ENCODE data around the gene ARPC5. TPM values are rescaled to one million over a fixed set of nuclear protein-coding genes. Genes with fewer than 3 reads are reported as not detected.
A peak's percentile ranks its signal among the peaks of the same experiment; 100 is the strongest.
"Not testable (repeated sequence)": the region's sequence is repeated elsewhere in the genome, so short reads cannot be mapped to it uniquely, and the experiment has no call there.

ARPC5 gene
- total and polyA plus RNA-seq, 10 of the 15 experiments (the other 5 are each of a cell fraction or from before 2014, with no cell fraction given) = 238 to 784 (median 309) TPM

DNA sequence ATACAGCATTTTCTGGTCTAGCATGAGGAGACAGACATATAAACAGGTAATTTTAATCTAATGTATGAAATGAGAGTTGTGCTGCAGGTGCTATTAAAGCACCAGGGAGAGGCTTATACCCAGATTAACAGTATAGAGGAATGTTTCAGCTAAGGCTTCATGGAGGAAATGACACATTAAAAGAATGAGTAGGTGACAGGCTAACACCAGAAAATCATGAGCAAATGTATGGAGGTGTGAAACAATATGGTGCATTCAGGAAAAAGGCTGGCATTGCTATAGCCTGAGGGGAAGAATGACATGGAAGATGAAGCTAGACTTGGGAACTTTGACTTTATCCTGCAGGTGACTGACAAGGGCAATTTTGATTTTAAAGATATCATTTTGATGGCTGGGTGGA is 7.0 kb downstream of the ARPC5 start:
- DNase-seq (ENCODE audit: low read depth, low spot score) (no peak), FAIRE-seq (no peak), ATAC-seq (0 out of 3 replicates have a peak, but pooled peaks have one; percentile 3)
- in situ Hi-C loops (cut with MboI) (loop anchor here (10.0 kb wide), 1 partner anchor 154 kb away; the partner anchor contains the start of gene SMG7), intact Hi-C loops (cut with micrococcal nuclease; ENCODE audit: unreplicated experiment) (no loop called here)
- peaks cover 4 to 30% of the 10 kb centered on the region in 2 experiments for H3K36me3 ChIP-seq (ENCODE audit: control insufficient read depth in 2 of 2, insufficient read depth in 2 of 2, low read length in 1 of 2)
- ChIA-PET RAD21 (ENCODE audit: unreplicated experiment) (interaction anchor here (0.5 to 1.9 kb wide), 9 partner anchors 9 to 367 kb away, joined by 3 to 5 read pairs (median 3); no protein-coding TSS in a partner anchor), CTCF (interaction anchor here (0.7 to 5.8 kb wide), 9 partner anchors 9 to 287 kb away, joined by 3 to 30 read pairs (median 5); no protein-coding TSS in a partner anchor), SMC1A (ENCODE audit: uncharacterized antibody, unreplicated experiment) (interaction anchor here (0.5 to 2.2 kb wide), 14 partner anchors 9 to 288 kb away, joined by 3 to 8 read pairs (median 4); partner anchors contain the start of genes APOBEC4 and NCF2), POLR2A (interaction anchor here (1.4 to 1.5 kb wide), 2 partner anchors 24 to 49 kb away, joined by 3 to 4 read pairs; no protein-coding TSS in a partner anchor)
- no peaks in the 10 kb centered on the region for H4K20me1 ChIP-seq (ENCODE audit: control insufficient read depth, insufficient read depth)
- no peak overlapping the region for H3K4me3 ChIP-seq
- 0 out of 2 replicates have a peak, but pooled peaks have one; percentile 29 for TF ChIP-seq POLR2AphosphoS5 (IDR thresholded peaks at IDR 0.05; ENCODE audit: low read length)
- TF ChIP-seq STAT1 (conservative IDR thresholded peaks at IDR 0.05) = no peak
- no peak overlapping the region for H2AFZ ChIP-seq (ENCODE audit: control insufficient read depth, low read depth, low read length)
- no peaks in the 10 kb centered on the region for H3K9me3 ChIP-seq (replicated peaks; ENCODE audit: control insufficient read depth, insufficient read depth, low read length)
- peak overlapping the region; percentile 41 for H3K4me2 ChIP-seq (ENCODE audit: control insufficient read depth, insufficient read depth)
- no TSS peak for BruUV-seq (replicated peaks)
- H3K9ac ChIP-seq (ENCODE audit: control insufficient read depth, insufficient read depth, low read length) = no peak overlapping the region
- H3K79me2 ChIP-seq (ENCODE audit: control insufficient read depth, insufficient read depth, low read length) = peaks cover 58% of the 10 kb centered on the region
- H3K27ac ChIP-seq (ENCODE audit: control insufficient read depth, insufficient read depth) = no peak overlapping the region; the same call in 1 of the 2 replicates
- H3K4me1 ChIP-seq (ENCODE audit: control insufficient read depth, insufficient read depth, low read length) = no peaks in the 10 kb centered on the region; the same call in 1 of the 2 replicates
- no peaks in the 10 kb centered on the region for H3K27me3 ChIP-seq (replicated peaks in 1 of 2; ENCODE audit: control insufficient read depth in 2 of 2, insufficient read depth in 2 of 2, low read length in 1 of 2)

DNA sequence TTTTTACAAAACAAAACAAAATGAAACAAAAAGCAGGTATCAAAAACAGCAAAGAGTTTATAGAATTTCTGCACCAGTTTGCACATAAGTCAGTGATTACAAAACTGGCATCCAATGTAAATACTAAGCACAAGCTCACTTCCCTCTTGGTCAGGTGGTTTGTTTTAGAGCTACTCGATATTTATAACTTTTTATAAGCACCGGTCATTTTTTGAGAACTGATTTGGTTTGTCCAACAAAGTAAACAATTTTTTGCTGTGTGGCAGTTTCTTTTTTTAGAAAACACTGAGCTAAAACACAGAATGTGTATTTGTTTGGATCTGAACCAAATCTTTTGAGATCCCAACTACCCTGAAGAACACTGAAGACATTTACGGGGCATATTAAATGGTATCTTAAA is 9.3 kb downstream of the ARPC5 start:
- POLR2A ChIA-PET = interaction anchor here (0.8 to 1.3 kb wide), 3 partner anchors 9 to 344 kb away, joined by 3 to 4 read pairs (median 3); partner anchors contain the start of gene ARPC5
- H2AFZ ChIP-seq (ENCODE audit: control insufficient read depth, low read depth, low read length); H4K20me1 ChIP-seq (ENCODE audit: control insufficient read depth, insufficient read depth); H3K27ac ChIP-seq (ENCODE audit: control insufficient read depth, insufficient read depth); H3K9ac ChIP-seq (ENCODE audit: control insufficient read depth, insufficient read depth, low read length); H3K27me3 ChIP-seq (replicated peaks in 1 of 2; ENCODE audit: control insufficient read depth in 2 of 2, insufficient read depth in 2 of 2, low read length in 1 of 2); ATAC-seq; DNase-seq (ENCODE audit: low read depth, low spot score); FAIRE-seq; H3K4me3 ChIP-seq; H3K4me1 ChIP-seq (ENCODE audit: control insufficient read depth, insufficient read depth, low read length); intact Hi-C loops (cut with micrococcal nuclease; ENCODE audit: unreplicated experiment); H3K4me2 ChIP-seq (ENCODE audit: control insufficient read depth, insufficient read depth); H3K9me3 ChIP-seq (replicated peaks; ENCODE audit: control insufficient read depth, insufficient read depth, low read length): not testable (repeated sequence)
- BruUV-seq (replicated peaks) = TSS peak; percentile 40
- RAD21 ChIA-PET (ENCODE audit: unreplicated experiment) = interaction anchor here (0.9 to 2.7 kb wide), 11 partner anchors 16 to 664 kb away, joined by 3 to 15 read pairs (median 6); no protein-coding TSS in a partner anchor
- CTCF ChIA-PET = interaction anchor here (1.0 to 5.8 kb wide), 11 partner anchors 9 to 291 kb away, joined by 3 to 30 read pairs (median 5); no protein-coding TSS in a partner anchor
- Histone ChIP-seq H3K79me2 (ENCODE audit: control insufficient read depth, insufficient read depth, low read length) (peaks cover 36% of the 10 kb centered on the region), H3K36me3 (ENCODE audit: control insufficient read depth in 2 of 2, insufficient read depth in 2 of 2, low read length in 1 of 2) (peaks cover 4 to 38% of the 10 kb centered on the region in 2 experiments)
- in situ Hi-C loops (cut with MboI) = loop anchor here (10.0 kb wide), 1 partner anchor 151 kb away; the partner anchor contains the start of gene SMG7
- SMC1A ChIA-PET (ENCODE audit: uncharacterized antibody, unreplicated experiment) = interaction anchor here (0.6 to 2.7 kb wide), 18 partner anchors 8 to 289 kb away, joined by 3 to 14 read pairs (median 5); partner anchors contain the start of gene APOBEC4
- 28% methylated on average over 3 of the region's 3 CpGs for WGBS (ENCODE audit: insufficient coverage, insufficient replicate concordance, low lambda C conversion rate, missing lambda C conversion rate)

Measured in GM12878 (cell line).